ENCODE measurements around the gene DHRS9. TPM values are rescaled to one million over a fixed set of nuclear protein-coding genes. Genes with fewer than 3 reads are reported as not detected.

The DHRS9 gene
- total RNA-seq, 4 donors from 2014 or later = 0.26 to 0.91 (median 0.48) TPM; not detected in 1

- H3K36me3 ChIP-seq = no peaks in the 10 kb centered on the region
- H3K27ac ChIP-seq = no peak overlapping the region
- H3K27me3 ChIP-seq = no peaks in the 10 kb centered on the region
- TF ChIP-seq CTCF (IDR thresholded peaks at IDR 0.05) (no peak), POLR2A (IDR thresholded peaks at IDR 0.05) (no peak)
- H3K4me3 ChIP-seq = no peak overlapping the region
- H3K9me3 ChIP-seq = no peaks in the 10 kb centered on the region
- intact Hi-C loops (cut with DNase I; ENCODE audit: low total_unique reads) = no loop called here
- no peak for DNase-seq
- H3K4me1 ChIP-seq = no peaks in the 10 kb centered on the region
Observed at GRCh38 chr2:169136885-169137534, 67.6 kb downstream of the DHRS9 start.

DNA sequence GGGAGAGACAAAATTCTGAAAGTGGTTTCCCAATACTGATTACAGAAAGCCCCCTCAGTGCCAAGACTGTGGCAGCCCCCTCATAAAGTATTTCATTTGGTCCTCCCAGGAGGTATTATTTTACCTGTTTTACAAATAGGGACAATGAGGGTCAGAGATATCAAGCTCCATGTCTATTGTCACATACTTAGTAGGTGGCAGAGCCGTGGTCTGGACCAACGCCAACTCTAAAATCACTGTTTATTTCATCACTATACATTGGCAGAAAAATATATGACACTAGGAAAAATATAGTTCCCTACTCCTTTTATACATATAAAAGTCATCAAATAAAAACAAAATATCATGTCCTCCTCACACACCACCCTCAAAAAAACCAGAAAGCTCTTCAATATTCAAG is 68.6 kb downstream of the DHRS9 start:
- H3K36me3 ChIP-seq = no peaks in the 10 kb centered on the region
- no peak for DNase-seq
- H3K27me3 ChIP-seq = no peaks in the 10 kb centered on the region
- no peak overlapping the region for H3K27ac ChIP-seq
- intact Hi-C loops (cut with DNase I; ENCODE audit: low total_unique reads) = no loop called here
- TF ChIP-seq POLR2A (IDR thresholded peaks at IDR 0.05) = no peak
- TF ChIP-seq CTCF (IDR thresholded peaks at IDR 0.05) = no peak
- no peak overlapping the region for H3K4me3 ChIP-seq
- no peaks in the 10 kb centered on the region for H3K4me1 ChIP-seq
- H3K9me3 ChIP-seq = no peaks in the 10 kb centered on the region

DNA sequence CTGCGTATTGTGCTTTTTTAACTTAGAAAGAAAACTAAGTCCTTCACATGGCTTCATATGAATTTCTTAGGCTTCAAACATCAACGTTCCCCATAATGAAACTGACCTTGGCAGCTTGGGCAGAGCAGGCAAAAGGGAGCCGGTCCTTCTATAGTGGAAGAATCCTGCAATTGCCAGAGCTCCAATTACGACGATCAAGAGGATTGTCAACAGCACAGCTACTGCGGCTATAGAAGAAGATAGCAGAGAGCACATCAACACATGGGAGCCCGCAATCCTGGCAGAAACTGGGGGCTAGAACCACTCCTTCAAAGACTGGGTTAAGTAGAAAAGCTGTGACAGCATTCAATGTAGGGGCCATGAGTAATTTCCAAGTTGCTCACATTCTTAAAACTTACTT is 69.8 kb downstream of the DHRS9 start:
- Histone ChIP-seq H3K4me1 (no peaks in the 10 kb centered on the region), H3K4me3 (no peak overlapping the region), H3K9me3 (no peaks in the 10 kb centered on the region), H3K36me3 (no peaks in the 10 kb centered on the region), H3K27me3 (no peaks in the 10 kb centered on the region), H3K27ac (no peak overlapping the region)
- DNase-seq = no peak
- TF ChIP-seq POLR2A (IDR thresholded peaks at IDR 0.05) (no peak), CTCF (IDR thresholded peaks at IDR 0.05) (no peak)
- intact Hi-C loops (cut with DNase I; ENCODE audit: low total_unique reads) = no loop called here

DNA sequence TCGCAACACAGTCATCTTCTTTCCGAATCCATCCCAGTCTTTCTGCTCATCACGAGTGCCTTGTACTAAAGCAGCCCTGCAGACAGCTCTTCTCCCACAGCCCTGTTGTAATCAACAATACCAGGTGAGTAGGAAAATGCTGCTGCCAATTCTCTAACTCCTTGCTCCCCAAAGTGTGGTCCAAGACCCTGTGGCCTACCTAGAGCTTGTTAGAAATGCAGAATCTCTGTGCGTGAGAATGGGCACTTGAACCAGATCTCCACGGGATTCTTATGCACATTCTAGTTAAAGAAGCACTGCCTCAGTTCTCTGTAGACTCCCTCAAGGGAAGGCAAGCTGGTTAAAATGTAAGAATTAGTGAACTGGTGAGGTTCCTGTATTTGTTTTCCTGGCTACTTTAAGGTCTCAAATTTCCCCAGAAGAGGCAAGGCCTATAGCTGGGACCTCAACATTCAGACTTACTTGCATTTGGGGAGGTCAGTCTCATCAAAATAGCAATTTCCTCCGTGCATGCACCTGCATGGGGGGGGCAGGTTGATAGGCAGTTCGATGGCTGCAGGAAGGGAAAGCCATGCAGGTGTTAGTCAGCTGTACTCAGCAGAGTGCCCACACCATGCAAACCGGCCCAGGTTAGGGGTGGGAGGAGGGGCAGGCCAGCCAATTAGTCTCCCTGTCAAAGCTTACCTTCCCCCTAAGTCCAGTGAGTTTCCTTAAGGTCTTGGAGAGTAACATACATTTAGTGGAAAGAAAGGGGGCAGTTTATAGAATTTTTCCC is 70.8 kb downstream of the DHRS9 start:
- Histone ChIP-seq H3K36me3 (no peaks in the 10 kb centered on the region), H3K4me1 (no peaks in the 10 kb centered on the region), H3K27me3 (no peaks in the 10 kb centered on the region), H3K27ac (no peak overlapping the region), H3K4me3 (no peak overlapping the region), H3K9me3 (no peaks in the 10 kb centered on the region)
- DNase-seq = no peak
- TF ChIP-seq POLR2A (IDR thresholded peaks at IDR 0.05) = no peak
- TF ChIP-seq CTCF (IDR thresholded peaks at IDR 0.05) = no peak
- intact Hi-C loops (cut with DNase I; ENCODE audit: low total_unique reads) = no loop called here

DNA sequence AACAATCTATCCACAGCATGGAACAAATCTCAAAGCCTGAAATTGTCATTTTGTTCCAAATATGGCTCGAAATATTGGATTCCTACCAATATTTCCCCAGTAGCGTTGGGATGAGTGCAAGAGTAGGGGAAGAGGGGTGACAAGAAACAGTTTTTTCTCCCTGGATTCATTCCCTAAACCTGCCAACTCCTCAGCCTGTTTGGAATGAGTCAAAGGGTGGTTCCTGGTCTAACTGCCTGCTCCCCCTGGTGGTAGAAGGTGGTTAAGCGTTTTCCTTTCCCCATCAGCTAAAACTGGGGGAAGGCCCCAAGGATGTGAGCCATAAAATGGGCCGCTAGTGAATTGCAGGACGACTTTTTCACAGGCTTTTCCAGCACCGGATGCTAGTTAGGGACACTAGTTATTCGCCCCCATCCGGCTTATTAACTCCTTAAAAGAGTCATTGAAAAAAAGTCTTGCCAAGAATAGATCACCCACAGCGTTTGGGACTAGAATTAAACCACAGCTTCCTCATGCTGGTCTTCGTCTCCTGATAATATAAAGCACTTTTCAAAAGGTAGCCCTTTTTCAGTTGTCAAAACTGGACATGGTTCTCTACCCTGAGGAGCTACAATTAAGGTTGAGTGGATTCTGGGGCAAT is 72.5 kb downstream of the DHRS9 start:
- no peaks in the 10 kb centered on the region for H3K27me3 ChIP-seq
- TF ChIP-seq CTCF (IDR thresholded peaks at IDR 0.05) (peak; percentile 7 to 37 (median 24)), POLR2A (IDR thresholded peaks at IDR 0.05) (no peak)
- intact Hi-C loops (cut with DNase I; ENCODE audit: low total_unique reads) = no loop called here
- no peaks in the 10 kb centered on the region for H3K9me3 ChIP-seq
- H3K27ac ChIP-seq = no peak overlapping the region
- H3K4me1 ChIP-seq = no peaks in the 10 kb centered on the region
- no peak overlapping the region for H3K4me3 ChIP-seq
- DNase-seq = peak in 1 of 2 donors; percentile 15
- no peaks in the 10 kb centered on the region for H3K36me3 ChIP-seq

All from uterus (tissue), 4 donors.